ENCODE results near the gene CHAD.

The CHAD gene

GRCh38 chr17:50458270-50458669 is 10.4 kb downstream of the CHAD start:
- no peak overlapping the region for H3K27ac ChIP-seq

DNA sequence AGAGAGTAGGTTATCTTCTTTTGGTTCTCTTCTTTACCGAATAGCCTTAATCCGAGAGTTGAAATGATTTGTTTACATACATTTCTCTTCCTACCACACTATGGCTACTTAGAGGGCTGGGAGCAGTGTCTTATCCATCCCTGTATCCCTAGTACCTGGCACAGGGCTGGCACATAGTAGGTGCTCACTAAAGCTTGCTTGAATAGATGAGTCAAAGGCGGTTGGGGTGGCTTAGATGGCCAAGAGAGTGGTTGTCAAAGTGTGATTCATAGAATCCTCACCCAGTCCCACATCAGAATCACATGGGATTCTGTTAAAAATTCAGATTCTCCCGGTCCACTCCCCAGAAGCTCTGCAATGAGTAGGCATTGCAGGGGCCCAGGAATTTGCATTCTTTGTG is 11.1 kb downstream of the CHAD start:
- no peak for TF ChIP-seq CTCF (conservative IDR thresholded peaks at IDR 0.05; ENCODE audit: low read depth, low read length)
- no peak overlapping the region for H3K4me2 ChIP-seq
- H3K27me3 ChIP-seq (ENCODE audit: insufficient read depth, low read depth) = no peaks in the 10 kb centered on the region
- H3K4me1 ChIP-seq (ENCODE audit: low read depth, poor library complexity, severe bottlenecking) = no peaks in the 10 kb centered on the region
- no peak overlapping the region for H2AFZ ChIP-seq (ENCODE audit: low read depth)
- no peaks in the 10 kb centered on the region for H4K20me1 ChIP-seq (ENCODE audit: insufficient read depth)
- no peak overlapping the region for H3K9ac ChIP-seq
- no peaks in the 10 kb centered on the region for H3K79me2 ChIP-seq (ENCODE audit: insufficient read depth, low read depth)
- no peaks in the 10 kb centered on the region for H3K36me3 ChIP-seq (ENCODE audit: insufficient read depth)
- no peak overlapping the region for H3K27ac ChIP-seq
- no peak overlapping the region for H3K4me3 ChIP-seq (IDR thresholded peaks at IDR 0.05; ENCODE audit: insufficient read depth, low read depth, low read length)

More at GRCh38 chr17:50458270-50458669, 10.4 kb downstream of the CHAD start:
- H3K9ac ChIP-seq = no peak overlapping the region
- no peaks in the 10 kb centered on the region for H3K79me2 ChIP-seq (ENCODE audit: insufficient read depth, low read depth)
- no peaks in the 10 kb centered on the region for H3K27me3 ChIP-seq (ENCODE audit: insufficient read depth, low read depth)
- no peak overlapping the region for H3K4me3 ChIP-seq (IDR thresholded peaks at IDR 0.05; ENCODE audit: insufficient read depth, low read depth, low read length)
- no peaks in the 10 kb centered on the region for H3K36me3 ChIP-seq (ENCODE audit: insufficient read depth)
- H2AFZ ChIP-seq (ENCODE audit: low read depth) = no peak overlapping the region
- no peaks in the 10 kb centered on the region for H3K4me1 ChIP-seq (ENCODE audit: low read depth, poor library complexity, severe bottlenecking)
- no peaks in the 10 kb centered on the region for H4K20me1 ChIP-seq (ENCODE audit: insufficient read depth)
- TF ChIP-seq CTCF (conservative IDR thresholded peaks at IDR 0.05; ENCODE audit: low read depth, low read length) = no peak
- H3K4me2 ChIP-seq = no peak overlapping the region

- H3K4me2 ChIP-seq = no peak overlapping the region
- no peak overlapping the region for H2AFZ ChIP-seq (ENCODE audit: low read depth)
- H3K4me1 ChIP-seq (ENCODE audit: low read depth, poor library complexity, severe bottlenecking) = no peaks in the 10 kb centered on the region
- H3K4me3 ChIP-seq (IDR thresholded peaks at IDR 0.05; ENCODE audit: insufficient read depth, low read depth, low read length) = no peak overlapping the region
- no peak for TF ChIP-seq CTCF (conservative IDR thresholded peaks at IDR 0.05; ENCODE audit: low read depth, low read length)
- no peaks in the 10 kb centered on the region for H4K20me1 ChIP-seq (ENCODE audit: insufficient read depth)
- H3K36me3 ChIP-seq (ENCODE audit: insufficient read depth) = no peaks in the 10 kb centered on the region
- no peaks in the 10 kb centered on the region for H3K27me3 ChIP-seq (ENCODE audit: insufficient read depth, low read depth)
- no peaks in the 10 kb centered on the region for H3K79me2 ChIP-seq (ENCODE audit: insufficient read depth, low read depth)
- no peak overlapping the region for H3K27ac ChIP-seq
- H3K9ac ChIP-seq = no peak overlapping the region
Observed at GRCh38 chr17:50453901-50454300, 14.8 kb downstream of the CHAD start.

GRCh38 chr17:50452630-50453300 is 15.9 kb downstream of the CHAD start:
- no peak overlapping the region for H2AFZ ChIP-seq (ENCODE audit: low read depth)
- no peak overlapping the region for H3K27ac ChIP-seq
- no peak overlapping the region for H3K9ac ChIP-seq
- H3K79me2 ChIP-seq (ENCODE audit: insufficient read depth, low read depth) = no peaks in the 10 kb centered on the region
- no peak for TF ChIP-seq CTCF (conservative IDR thresholded peaks at IDR 0.05; ENCODE audit: low read depth, low read length)
- H3K4me2 ChIP-seq = no peak overlapping the region
- H3K27me3 ChIP-seq (ENCODE audit: insufficient read depth, low read depth) = no peaks in the 10 kb centered on the region
- H3K4me1 ChIP-seq (ENCODE audit: low read depth, poor library complexity, severe bottlenecking) = no peaks in the 10 kb centered on the region
- no peaks in the 10 kb centered on the region for H4K20me1 ChIP-seq (ENCODE audit: insufficient read depth)
- no peak overlapping the region for H3K4me3 ChIP-seq (IDR thresholded peaks at IDR 0.05; ENCODE audit: insufficient read depth, low read depth, low read length)
- no peaks in the 10 kb centered on the region for H3K36me3 ChIP-seq (ENCODE audit: insufficient read depth)

All from KMS-11 (cell line).